ENCODE measurements around the gene LRRFIP2.
"Not testable (repeated sequence)": the region's sequence is repeated elsewhere in the genome, so short reads cannot be mapped to it uniquely, and the experiment has no call there.

The LRRFIP2 gene

DNA sequence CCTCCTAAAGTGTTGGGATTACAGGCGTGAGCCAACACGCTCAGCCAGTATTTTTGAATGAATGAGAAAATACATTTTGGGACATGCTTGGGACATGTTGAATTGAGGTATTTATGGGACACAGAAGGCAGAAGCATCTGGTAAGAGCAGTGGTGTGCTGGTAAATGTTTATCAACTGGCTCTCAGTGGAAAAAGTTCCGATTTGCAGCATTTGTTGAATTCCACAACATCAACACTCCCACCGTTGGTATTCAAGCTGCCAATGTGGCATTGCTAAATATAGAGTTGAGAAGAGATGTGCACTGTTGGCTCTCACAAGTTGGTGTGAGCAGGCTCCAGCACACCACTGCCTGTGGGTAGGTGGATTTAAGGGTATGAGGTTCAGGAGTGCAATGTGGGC, 35.8 kb upstream of the LRRFIP2 start:
- no peak for DNase-seq (ENCODE audit: low read depth in 1 of 2, low spot score in 1 of 2)
- TF ChIP-seq, protein P1, sequence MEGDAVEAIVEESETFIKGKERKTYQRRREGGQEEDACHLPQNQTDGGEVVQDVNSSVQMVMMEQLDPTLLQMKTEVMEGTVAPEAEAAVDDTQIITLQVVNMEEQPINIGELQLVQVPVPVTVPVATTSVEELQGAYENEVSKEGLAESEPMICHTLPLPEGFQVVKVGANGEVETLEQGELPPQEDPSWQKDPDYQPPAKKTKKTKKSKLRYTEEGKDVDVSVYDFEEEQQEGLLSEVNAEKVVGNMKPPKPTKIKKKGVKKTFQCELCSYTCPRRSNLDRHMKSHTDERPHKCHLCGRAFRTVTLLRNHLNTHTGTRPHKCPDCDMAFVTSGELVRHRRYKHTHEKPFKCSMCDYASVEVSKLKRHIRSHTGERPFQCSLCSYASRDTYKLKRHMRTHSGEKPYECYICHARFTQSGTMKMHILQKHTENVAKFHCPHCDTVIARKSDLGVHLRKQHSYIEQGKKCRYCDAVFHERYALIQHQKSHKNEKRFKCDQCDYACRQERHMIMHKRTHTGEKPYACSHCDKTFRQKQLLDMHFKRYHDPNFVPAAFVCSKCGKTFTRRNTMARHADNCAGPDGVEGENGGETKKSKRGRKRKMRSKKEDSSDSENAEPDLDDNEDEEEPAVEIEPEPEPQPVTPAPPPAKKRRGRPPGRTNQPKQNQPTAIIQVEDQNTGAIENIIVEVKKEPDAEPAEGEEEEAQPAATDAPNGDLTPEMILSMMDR (IDR thresholded peaks at IDR 0.05; ENCODE audit: insufficient read depth, low read length), result no peak
- TF ChIP-seq SPI1 (IDR thresholded peaks at IDR 0.05; ENCODE audit: borderline replicate concordance, low read depth) (no peak), POLR2AphosphoS5 (IDR thresholded peaks at IDR 0.05; ENCODE audit: low read depth) (no peak), GABPA (IDR thresholded peaks at IDR 0.05; ENCODE audit: low read depth) (no peak), REST (IDR thresholded peaks at IDR 0.05; ENCODE audit: insufficient replicate concordance, low read depth) (no peak)
- H3K27me3 ChIP-seq (ENCODE audit: insufficient read depth, poor library complexity, severe bottlenecking), result no peaks in the 10 kb centered on the region
- H3K27ac ChIP-seq (replicated peaks), result no peak overlapping the region
- no peak overlapping the region for H3K4me3 ChIP-seq (replicated peaks; ENCODE audit: insufficient read depth, low read length)

- not testable (repeated sequence) for H3K4me3 ChIP-seq (replicated peaks; ENCODE audit: insufficient read depth, low read length)
These were observed 34.2 kb upstream of the LRRFIP2 start for GRCh38 chr3:37208576-37208975.

DNA sequence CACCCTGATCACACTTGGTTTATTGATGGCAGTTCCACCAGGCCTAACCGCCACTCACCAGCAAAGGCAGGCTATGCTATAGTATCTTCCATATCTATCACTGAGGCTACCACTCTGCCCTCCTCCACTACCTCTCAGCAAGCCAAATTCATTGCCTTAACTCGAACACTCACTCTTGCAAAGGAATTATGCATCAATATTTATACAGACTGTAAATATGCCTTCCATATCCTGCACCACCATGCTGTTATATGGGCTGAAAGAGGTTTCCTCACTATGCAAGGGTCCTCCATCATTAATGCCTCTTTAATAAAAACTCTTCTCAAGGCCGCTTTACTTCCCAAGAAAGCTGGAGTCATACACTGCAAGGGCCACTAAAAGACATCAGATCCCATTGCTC, 33.6 kb upstream of the LRRFIP2 start:
- not testable (repeated sequence) for H3K27me3 ChIP-seq (ENCODE audit: insufficient read depth, poor library complexity, severe bottlenecking); H3K27ac ChIP-seq (replicated peaks); H3K4me3 ChIP-seq (replicated peaks; ENCODE audit: insufficient read depth, low read length); DNase-seq (ENCODE audit: low read depth in 1 of 2, low spot score in 1 of 2)

More at GRCh38 chr3:37208576-37208975, 34.2 kb upstream of the LRRFIP2 start:
- H3K27me3 ChIP-seq (ENCODE audit: insufficient read depth, poor library complexity, severe bottlenecking); H3K27ac ChIP-seq (replicated peaks); DNase-seq (ENCODE audit: low read depth in 1 of 2, low spot score in 1 of 2): not testable (repeated sequence)

- not testable (repeated sequence) for H3K27ac ChIP-seq (replicated peaks); H3K27me3 ChIP-seq (ENCODE audit: insufficient read depth, poor library complexity, severe bottlenecking); H3K4me3 ChIP-seq (replicated peaks; ENCODE audit: insufficient read depth, low read length); DNase-seq (ENCODE audit: low read depth in 1 of 2, low spot score in 1 of 2)
These were observed 31.7 kb upstream of the LRRFIP2 start for GRCh38 chr3:37206041-37206440.

DNA sequence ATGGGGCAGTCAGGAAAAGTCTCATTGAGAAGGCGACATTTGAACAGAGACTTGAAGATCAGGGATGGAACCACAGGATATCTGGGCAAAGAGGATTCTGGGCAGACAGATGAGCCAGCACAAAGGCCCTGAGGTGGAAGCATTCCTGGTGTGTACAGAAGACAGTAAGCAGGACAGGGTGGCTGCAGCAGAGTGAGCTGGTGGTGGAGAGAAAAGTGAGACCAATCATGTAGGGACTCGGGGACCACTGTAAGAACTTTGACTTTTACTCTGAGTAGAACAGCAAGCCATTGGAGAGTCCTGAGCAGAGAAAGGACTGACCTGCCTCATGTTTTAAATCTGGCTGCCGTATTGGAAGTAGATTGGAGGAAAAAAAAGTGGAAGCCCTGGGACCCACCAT, 29.9 kb upstream of the LRRFIP2 start:
- no peaks in the 10 kb centered on the region for H3K27me3 ChIP-seq (ENCODE audit: insufficient read depth, poor library complexity, severe bottlenecking)
- H3K27ac ChIP-seq (replicated peaks), result no peak overlapping the region
- DNase-seq (ENCODE audit: low read depth in 1 of 2, low spot score in 1 of 2), result no peak
- no peak overlapping the region for H3K4me3 ChIP-seq (replicated peaks; ENCODE audit: insufficient read depth, low read length)
- TF ChIP-seq GABPA (IDR thresholded peaks at IDR 0.05; ENCODE audit: low read depth) (no peak), POLR2AphosphoS5 (IDR thresholded peaks at IDR 0.05; ENCODE audit: low read depth) (no peak), REST (IDR thresholded peaks at IDR 0.05; ENCODE audit: insufficient replicate concordance, low read depth) (no peak)
- TF ChIP-seq, protein P1 (IDR thresholded peaks at IDR 0.05; ENCODE audit: insufficient read depth, low read length), result no peak

Measured in HL-60 (cell line).